ENCODE measurements around the gene PRIMPOL.

Gene PRIMPOL

GRCh38 chr4:184743650-184744049 lies 94.1 kb downstream of the PRIMPOL start:
- H3K4me3 ChIP-seq (ENCODE audit: low read length): no peak overlapping the region
- H2AFZ ChIP-seq (ENCODE audit: low read depth, low read length): no peak overlapping the region
- peaks cover 15% of the 10 kb centered on the region for H3K4me1 ChIP-seq (ENCODE audit: insufficient read depth, low read length)
- H3K36me3 ChIP-seq (ENCODE audit: insufficient read depth, low read length): no peaks in the 10 kb centered on the region
- peaks cover 11% of the 10 kb centered on the region for H3K27me3 ChIP-seq (ENCODE audit: insufficient read depth, low read length)
- H3K9me3 ChIP-seq (ENCODE audit: low read length): no peaks in the 10 kb centered on the region

- Histone ChIP-seq H2AFZ (ENCODE audit: low read depth, low read length) (no peak overlapping the region), H3K4me1 (ENCODE audit: insufficient read depth, low read length) (peaks cover 20% of the 10 kb centered on the region), H3K9me3 (ENCODE audit: low read length) (no peaks in the 10 kb centered on the region), H3K36me3 (ENCODE audit: insufficient read depth, low read length) (no peaks in the 10 kb centered on the region), H3K27me3 (ENCODE audit: insufficient read depth, low read length) (peaks cover 11% of the 10 kb centered on the region), H3K4me3 (ENCODE audit: low read length) (no peak overlapping the region)
These were observed 94.7 kb downstream of the PRIMPOL start for GRCh38 chr4:184744236-184744635.
